Raji (cell line): Measurements from ENCODE around the gene KCNJ6.

ENCODE experiments used
- POLR2A ChIP-seq: IDR thresholded peaks from 2 replicates; pipeline ENCODE4 v1.6.1; 2011; ENCODE audit warnings: low read depth, low read length, control low read depth; ENCODE audit not compliant: insufficient read depth

KCNJ6 gene

GRCh38 chr21:37876561-37876960, 39.7 kb downstream of the KCNJ6 start:
- no peak for TF ChIP-seq POLR2A

- no peak for TF ChIP-seq POLR2A
Measured at GRCh38 chr21:37874904-37875780, 41.1 kb downstream of the KCNJ6 start.

DNA sequence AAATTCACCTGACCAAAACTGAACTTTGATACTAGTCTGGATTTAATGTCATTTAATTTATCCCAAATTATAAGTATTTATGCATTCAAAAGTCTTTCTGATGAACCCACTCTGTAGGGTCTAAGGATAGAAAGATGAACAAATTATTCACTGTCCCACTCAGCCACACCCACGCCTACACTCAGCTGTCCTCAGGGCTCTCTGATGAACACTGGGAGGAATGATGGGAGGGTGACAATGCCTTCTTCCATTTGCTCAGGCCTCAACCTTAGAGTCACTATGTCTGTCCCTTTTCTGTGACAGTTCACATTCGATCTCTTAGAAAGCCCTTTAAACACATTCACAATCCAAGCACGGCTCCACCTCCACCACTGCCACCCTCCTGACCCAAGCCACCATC, 41.8 kb downstream of the KCNJ6 start:
- no peak for TF ChIP-seq POLR2A

DNA sequence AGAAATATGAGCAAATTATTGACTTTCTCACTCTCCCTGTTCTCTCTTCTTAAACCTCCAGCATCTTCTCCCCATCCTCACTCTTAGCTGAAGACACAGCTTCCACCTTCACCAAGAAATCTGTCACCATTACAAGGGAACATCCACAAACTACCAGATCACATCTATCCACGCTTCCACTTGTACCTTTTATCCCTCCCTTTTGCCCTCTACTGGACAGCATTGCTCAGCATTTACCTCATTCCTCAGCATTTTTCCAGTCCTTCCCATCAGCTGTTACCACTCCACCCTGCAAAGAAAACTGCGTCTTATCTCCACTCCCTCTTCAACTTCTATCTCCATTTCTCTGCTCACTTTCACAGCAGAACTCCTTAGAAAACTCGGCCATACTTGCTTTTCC, 42.6 kb downstream of the KCNJ6 start:
- no peak for TF ChIP-seq POLR2A

DNA sequence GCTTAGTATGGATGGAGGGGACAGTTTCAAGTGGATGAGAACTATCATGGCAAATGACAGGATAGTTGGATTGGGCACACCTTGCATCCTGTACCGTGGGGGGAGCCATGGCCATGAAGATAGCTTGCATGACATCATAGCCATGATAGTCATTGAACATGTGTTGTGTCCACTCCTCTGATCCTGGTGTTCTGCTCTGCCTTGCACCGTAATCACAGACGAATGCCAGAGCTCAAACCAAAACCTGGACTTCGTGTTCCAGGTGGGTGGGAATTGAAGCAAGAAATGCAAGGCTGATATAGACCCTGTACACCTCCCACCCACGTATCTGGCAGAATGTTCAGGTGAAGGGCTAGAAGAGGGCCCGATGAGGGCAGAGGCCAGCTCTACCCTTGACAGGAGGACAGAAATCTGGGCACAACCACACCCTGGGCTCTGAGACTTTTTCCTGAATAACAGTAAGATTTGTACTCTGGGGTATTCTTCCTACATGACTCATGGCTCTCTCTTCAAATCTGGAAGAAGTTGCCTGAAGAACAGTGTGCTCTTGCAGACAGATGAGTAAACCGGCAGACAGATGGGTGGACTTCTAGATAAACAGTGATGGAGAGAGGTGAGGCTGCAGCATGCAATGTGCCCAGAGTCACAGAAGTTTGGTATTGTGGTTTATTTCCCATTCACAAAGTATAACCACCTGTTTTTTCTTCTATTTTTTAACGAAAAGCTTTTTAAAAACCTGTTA, 45.0 kb downstream of the KCNJ6 start:
- TF ChIP-seq POLR2A = no peak

DNA sequence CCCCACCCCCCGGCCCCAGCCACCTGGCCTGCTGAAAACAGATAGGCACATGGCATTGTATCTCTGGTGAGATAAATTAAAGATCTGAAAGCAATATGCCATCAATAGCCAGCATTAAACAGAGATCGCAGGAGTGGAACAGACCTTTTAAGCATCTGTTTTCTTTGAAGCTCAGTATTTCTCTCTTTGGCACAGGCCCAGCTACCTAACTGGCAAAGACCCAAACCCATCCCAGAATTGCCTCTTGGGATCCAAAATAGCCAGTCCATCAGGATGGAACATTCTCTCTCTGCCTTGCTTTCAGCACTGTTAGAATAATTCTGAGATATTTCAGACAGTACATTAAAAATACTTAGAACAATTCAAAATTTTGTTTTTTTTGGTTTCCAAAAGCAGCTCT, 46.0 kb downstream of the KCNJ6 start:
- TF ChIP-seq POLR2A = no peak

DNA sequence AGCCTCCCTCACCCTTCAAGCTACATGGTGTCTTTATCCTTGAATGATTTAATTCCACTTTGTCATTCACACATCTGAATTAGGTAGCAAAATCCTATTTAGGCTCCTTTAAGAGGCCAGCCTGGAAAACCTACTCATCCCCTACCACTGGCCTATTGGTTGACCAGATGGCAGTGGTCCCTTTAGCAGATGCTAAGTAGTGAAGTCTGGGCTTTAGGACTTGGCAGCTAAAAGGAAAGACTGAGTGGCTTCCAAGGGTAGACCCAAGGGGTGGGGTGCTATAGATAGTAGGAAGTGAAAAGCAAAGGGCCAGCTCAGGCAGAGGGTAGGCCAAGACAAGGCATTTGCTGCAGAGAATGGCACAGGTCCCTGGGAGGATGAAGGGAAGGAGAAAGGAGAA, 46.6 kb downstream of the KCNJ6 start:
- no peak for TF ChIP-seq POLR2A

DNA sequence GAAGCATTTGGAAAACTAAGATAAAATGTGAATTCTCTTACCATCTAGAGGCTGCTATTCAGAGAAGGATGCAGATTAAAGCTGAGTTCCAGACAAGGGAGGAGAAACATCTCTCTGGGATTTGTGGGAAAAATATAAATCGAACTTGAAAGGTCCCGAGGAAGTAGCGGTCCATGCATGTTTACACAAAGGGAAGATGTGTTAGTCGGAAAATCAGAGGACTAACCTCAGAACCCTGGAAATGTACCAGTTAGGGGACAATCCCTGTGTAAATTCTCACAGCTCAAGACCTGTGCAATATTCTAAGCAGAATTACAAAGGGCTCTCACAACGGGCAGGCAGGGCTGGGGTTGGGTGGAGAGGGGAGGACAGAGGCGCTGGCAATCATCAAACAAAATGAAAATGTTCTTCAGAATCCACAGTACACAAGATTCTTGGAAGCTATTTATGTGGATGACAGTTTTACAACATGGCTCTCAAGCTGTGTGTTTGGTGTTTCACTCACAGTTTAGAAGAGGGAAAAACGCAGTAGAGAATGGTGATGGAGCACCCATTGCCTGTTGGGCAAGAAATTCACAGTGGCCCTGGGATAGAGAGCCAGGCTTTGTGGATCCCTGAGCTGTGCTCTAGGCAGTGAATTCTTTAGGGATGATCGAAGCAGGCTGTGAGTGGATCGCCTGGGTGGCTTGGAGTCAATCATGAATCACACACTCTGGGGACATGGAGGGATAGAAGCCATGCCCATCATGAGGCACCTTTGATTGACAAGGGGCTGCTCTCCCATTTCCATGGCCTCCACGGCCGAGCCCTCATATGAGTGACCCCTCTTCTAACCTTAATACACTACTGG, 47.6 kb downstream of the KCNJ6 start:
- TF ChIP-seq POLR2A = no peak

- no peak for TF ChIP-seq POLR2A
Measured at GRCh38 chr21:37866027-37866426, 50.2 kb downstream of the KCNJ6 start.

DNA sequence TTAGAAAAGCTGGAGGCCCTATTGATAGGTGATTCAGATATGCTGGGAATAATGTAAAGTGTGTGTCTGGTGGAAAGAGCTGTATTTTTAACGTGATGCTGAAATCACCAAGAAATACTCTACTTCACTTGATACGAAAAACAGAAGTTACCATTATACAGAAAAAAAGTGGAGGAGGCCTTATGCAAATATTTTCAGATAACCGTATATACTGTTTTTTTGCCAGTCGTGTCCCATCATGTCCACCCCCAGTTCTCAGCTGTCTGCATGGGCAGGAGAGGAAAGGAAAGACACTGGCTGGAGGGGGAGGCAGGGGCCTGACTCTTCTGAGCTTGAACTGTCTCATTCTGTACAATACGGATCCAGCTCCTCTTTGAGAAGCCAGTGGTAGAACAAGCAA, 51.1 kb downstream of the KCNJ6 start:
- no peak for TF ChIP-seq POLR2A

GRCh38 chr21:37863842-37864241, 52.4 kb downstream of the KCNJ6 start:
- no peak for TF ChIP-seq POLR2A

DNA sequence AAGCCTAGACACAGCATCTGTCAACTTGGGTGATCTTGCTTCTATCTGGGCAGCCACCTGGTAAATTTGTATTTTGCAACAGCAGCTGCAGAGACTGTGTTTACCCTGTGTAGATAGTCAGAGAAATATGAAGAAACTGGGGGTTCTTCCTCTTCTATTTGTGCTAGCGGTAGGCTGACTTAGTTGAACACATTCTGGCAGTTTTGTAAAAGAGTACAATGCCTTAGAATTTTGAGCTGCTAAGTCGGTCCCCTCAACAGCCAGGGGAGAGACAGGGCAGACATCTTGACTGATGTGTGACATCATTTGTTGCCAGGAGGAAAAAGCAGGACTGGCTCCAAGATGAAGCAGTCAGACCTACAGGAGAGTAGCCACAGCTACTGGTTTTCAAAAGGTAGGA, 53.7 kb downstream of the KCNJ6 start:
- no peak for TF ChIP-seq POLR2A

- TF ChIP-seq POLR2A = no peak
Measured at GRCh38 chr21:37861561-37861960, 54.7 kb downstream of the KCNJ6 start.

GRCh38 chr21:37860416-37860815, 55.8 kb downstream of the KCNJ6 start:
- no peak for TF ChIP-seq POLR2A

DNA sequence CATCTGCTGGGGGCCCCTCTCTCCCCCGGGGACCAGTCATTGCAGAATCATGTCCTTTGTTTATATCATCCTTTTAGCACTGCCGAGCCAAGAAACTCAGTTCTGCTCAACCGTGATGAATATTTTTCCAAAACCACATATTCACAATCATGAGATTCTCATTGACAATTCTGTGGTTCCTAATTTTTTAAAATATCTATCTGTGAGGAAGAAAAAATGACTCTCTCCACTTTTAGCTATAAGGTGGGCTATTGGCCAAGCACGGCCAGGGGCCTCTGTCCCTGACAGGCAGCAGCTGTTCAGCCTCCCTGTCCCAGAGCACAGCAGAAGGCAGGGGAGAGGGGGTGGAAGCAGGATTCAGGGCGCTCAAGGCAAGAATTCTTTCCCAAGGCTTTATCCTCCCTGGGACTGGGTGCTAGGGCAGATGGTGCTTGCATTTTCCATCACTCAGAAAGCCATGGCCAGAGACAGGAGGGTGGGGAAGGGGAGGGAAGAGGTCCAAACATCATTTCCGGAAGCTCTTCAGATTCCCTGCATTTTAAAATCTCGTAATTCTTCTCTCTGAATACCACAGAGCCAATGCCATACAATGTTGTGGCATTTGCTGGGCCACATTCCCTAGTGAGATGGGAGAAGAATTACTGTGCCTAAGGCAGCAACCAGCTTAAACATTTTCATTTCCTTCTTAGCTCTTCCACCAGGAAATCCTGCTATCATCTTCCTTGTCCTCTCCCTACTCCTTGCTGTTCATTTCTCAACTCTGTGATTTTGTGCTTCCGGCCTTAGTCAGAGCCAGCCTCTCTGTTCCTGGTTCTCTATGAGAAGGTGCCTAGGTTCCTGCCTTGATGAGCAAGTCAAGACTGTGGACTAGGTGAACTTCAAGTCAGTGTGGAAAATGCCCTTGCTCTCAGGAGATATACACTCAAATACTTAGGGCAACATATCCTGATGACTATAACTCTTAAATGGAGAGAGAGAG, 60.3 kb downstream of the KCNJ6 start:
- TF ChIP-seq POLR2A = no peak

DNA sequence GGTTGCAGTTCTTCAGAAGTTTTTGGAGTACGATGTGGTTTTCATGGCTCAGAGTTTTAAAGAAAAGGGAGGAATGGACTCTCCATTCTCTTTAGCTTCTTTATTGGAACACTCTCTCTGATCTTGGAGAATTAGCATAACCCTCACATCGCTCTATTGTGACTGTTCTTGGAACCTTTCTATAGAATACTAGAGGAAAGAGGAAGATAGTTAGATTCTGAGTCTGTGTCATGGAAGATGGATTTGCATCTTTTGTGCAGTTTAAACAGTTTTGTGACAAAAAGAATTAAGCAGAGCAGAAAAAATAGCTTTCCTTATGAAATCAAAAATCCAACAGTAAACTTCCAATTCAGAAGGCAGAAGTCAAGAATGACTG, 61.0 kb downstream of the KCNJ6 start:
- no peak for TF ChIP-seq POLR2A
